RWPE1 (cell line): ENCODE results near the gene BCOR.

Source experiments
- CTCF ChIA-PET: fragments of 350-600 bp; sonication (Branson Sonifier 250); formaldehyde crosslinking; extraction: SDS; loops from one replicate; lab custom pipeline; 2021; lab: Yijun Ruan, JAX
- POLR2A ChIA-PET: fragments of 400-600 bp; formaldehyde crosslinking; extraction: SDS; loops from one replicate; lab custom pipeline; 2020; ENCODE audit warnings: antibody characterized with exemption; ENCODE audit not compliant: low non-redundant PET; lab: Yijun Ruan, JAX
- DNase-seq: peaks from one replicate; pipeline ENCODE4 v3.0.0; 2012; ENCODE audit warnings: low spot score
- H3K27ac ChIP-seq: fragments of 450-650 bp; 2 replicates; pipeline ENCODE4 v1.5.1; 2017
- CTCF ChIP-seq: fragments of 450-650 bp; conservative IDR thresholded peaks from 2 replicates; pipeline ENCODE4 v1.5.1; 2017; ENCODE audit warnings: low read depth, mild to moderate bottlenecking

Gene BCOR

GRCh38 chrX:40060356-40060845, 37.4 kb downstream of the BCOR start:
- ChIA-PET CTCF (no interaction called here), POLR2A (no interaction called here)
- TF ChIP-seq CTCF: no peak
- DNase-seq: no peak
- H3K27ac ChIP-seq: no peak overlapping the region

GRCh38 chrX:40058719-40059118, 39.0 kb downstream of the BCOR start:
- no peak for DNase-seq
- POLR2A ChIA-PET: no interaction called here
- no peak overlapping the region for H3K27ac ChIP-seq
- CTCF ChIA-PET: interaction anchor here (0.5 kb wide), 1 partner anchor 29 kb away, joined by 3 read pairs; no protein-coding TSS in a partner anchor
- TF ChIP-seq CTCF: no peak

GRCh38 chrX:40057405-40057804, 40.4 kb downstream of the BCOR start:
- no peak for DNase-seq
- POLR2A ChIA-PET: no interaction called here
- CTCF ChIA-PET: interaction anchor here (0.6 kb wide), 1 partner anchor 251 kb away, joined by 3 read pairs; no protein-coding TSS in a partner anchor
- H3K27ac ChIP-seq: no peak overlapping the region
- no peak for TF ChIP-seq CTCF

- no peak for DNase-seq
- CTCF ChIA-PET: no interaction called here
- POLR2A ChIA-PET: no interaction called here
- TF ChIP-seq CTCF: no peak
- H3K27ac ChIP-seq: no peak overlapping the region
Observed at GRCh38 chrX:40056420-40056819, 41.3 kb downstream of the BCOR start.

- ChIA-PET POLR2A (no interaction called here), CTCF (interaction anchor here (0.6 kb wide), 1 partner anchor 1355 kb away, joined by 3 read pairs; no protein-coding TSS in a partner anchor)
- no peak for DNase-seq
- H3K27ac ChIP-seq: no peak overlapping the region
- TF ChIP-seq CTCF: no peak
Observed at GRCh38 chrX:40055495-40055894, 42.3 kb downstream of the BCOR start.

- CTCF ChIA-PET: no interaction called here
- POLR2A ChIA-PET: no interaction called here
- TF ChIP-seq CTCF: no peak
- H3K27ac ChIP-seq: no peak overlapping the region
- DNase-seq: no peak
Observed at GRCh38 chrX:40054793-40055192, 43.0 kb downstream of the BCOR start.

- no peak for DNase-seq
- POLR2A ChIA-PET: no interaction called here
- CTCF ChIA-PET: no interaction called here
- TF ChIP-seq CTCF: no peak
- no peak overlapping the region for H3K27ac ChIP-seq
Observed at GRCh38 chrX:40050532-40050931, 47.2 kb downstream of the BCOR start.
